DMS79 (cell line): ENCODE data around the gene BCAP31.
"Not testable (repeated sequence)": the region's sequence is repeated elsewhere in the genome, so short reads cannot be mapped to it uniquely, and the experiment has no call there.

Source experiments
- DNase-seq: peaks from one replicate; lab custom pipeline; 2025; lab: John Stamatoyannopoulos, UW

BCAP31 gene

GRCh38 chrX:153693216-153694086 lies 30.7 kb downstream of the BCAP31 start:
- no peak for DNase-seq

- no peak for DNase-seq
These were observed 31.5 kb downstream of the BCAP31 start for GRCh38 chrX:153692611-153693156.

- no peak for DNase-seq
These were observed 32.2 kb downstream of the BCAP31 start for GRCh38 chrX:153692003-153692402.

- DNase-seq, result not testable (repeated sequence)
These were observed 33.0 kb downstream of the BCAP31 start for GRCh38 chrX:153691032-153691827.

GRCh38 chrX:153690466-153690865 lies 33.7 kb downstream of the BCAP31 start:
- no peak for DNase-seq

- DNase-seq, result no peak
These were observed 34.3 kb downstream of the BCAP31 start for GRCh38 chrX:153689654-153690465.

- no peak for DNase-seq
These were observed 35.1 kb downstream of the BCAP31 start for GRCh38 chrX:153688911-153689590.

GRCh38 chrX:153688506-153688905 lies 35.7 kb downstream of the BCAP31 start:
- no peak for DNase-seq

- DNase-seq, result no peak
These were observed 36.1 kb downstream of the BCAP31 start for GRCh38 chrX:153688071-153688470.

- DNase-seq, result peak; percentile 31
These were observed 36.8 kb downstream of the BCAP31 start, which contains the start of gene SLC6A8 for GRCh38 chrX:153687121-153688039. Gene SLC6A8, plus strand, starts transcription at chrX:153687926. Its CDS starts 649 bp downstream, at chrX:153688575.

GRCh38 chrX:153686711-153687110 lies 37.5 kb downstream of the BCAP31 start:
- no peak for DNase-seq

GRCh38 chrX:153685751-153686696 lies 38.2 kb downstream of the BCAP31 start:
- no peak for DNase-seq

- no peak for DNase-seq
These were observed 39.0 kb downstream of the BCAP31 start for GRCh38 chrX:153685156-153685536.

GRCh38 chrX:153684467-153685155 lies 39.6 kb downstream of the BCAP31 start:
- DNase-seq, result no peak

- DNase-seq, result not testable (repeated sequence)
These were observed 40.7 kb downstream of the BCAP31 start for GRCh38 chrX:153683486-153683885.

- no peak for DNase-seq
These were observed 43.0 kb downstream of the BCAP31 start for GRCh38 chrX:153681175-153681574.

GRCh38 chrX:153674219-153674851 lies 49.9 kb downstream of the BCAP31 start:
- DNase-seq, result no peak
